HCT116 (cell line): ENCODE results near the gene LAMA1. TPM values are rescaled to one million over a fixed set of nuclear protein-coding genes. Genes with fewer than 3 reads are reported as not detected.

Experiments used
- ATAC-seq: fragments of 200-7000 bp; cut with Tn5 transposase; 2 replicates; pipeline ENCODE4 v1.9.1; 2020; ENCODE audit warnings: mild to moderate bottlenecking, moderate library complexity
- BruUV-seq: library from RNA; stranded (reverse); fragments of 400-500 nt; replicated peaks from 2 replicates; lab custom pipeline; 2021; lab: Mats Ljungman, UMichigan
- CTCF ChIA-PET: fragments of 300-600 bp; sonication (Branson Sonifier 250); formaldehyde crosslinking; loops from one replicate; lab custom pipeline; 2021; ENCODE audit warnings: antibody characterized with exemption; lab: Charles Lee
- POLR2A ChIA-PET: fragments of 300-600, 350-600 bp; sonication (Branson Sonifier 250); formaldehyde crosslinking; loops from one replicate; lab custom pipeline; 2021; ENCODE audit warnings: antibody characterized with exemption; lab: Charles Lee
- RAD21 ChIA-PET, 2 experiments: fragments of 300-600 bp; sonication (Branson Sonifier 250); formaldehyde crosslinking; loops; one replicate each; lab custom pipeline; 2023; ENCODE audit warnings: low total read pairs in 2 of 2; ENCODE audit not compliant: uncharacterized antibody in 2 of 2, unreplicated experiment in 2 of 2, low non-redundant PET in 1 of 2; lab: Charles Lee
- DNase-seq: peaks from one replicate; pipeline ENCODE4 v3.0.0-alpha.2; 2010; ENCODE audit warnings: low read depth, low spot score
- H2AFZ ChIP-seq: fragments of 200-600 bp; shearing (Covaris generic), sonication (generic); 2 replicates; pipeline ENCODE4 v1.6.1; 2017; ENCODE audit warnings: low read depth, mixed run types, mixed read lengths, antibody characterized with exemption, low read length; ENCODE audit not compliant: poor library complexity, severe bottlenecking
- H3K27ac ChIP-seq: 2 replicates; pipeline ENCODE4 v1.5.1; 2012; ENCODE audit warnings: low read depth, low read length
- H3K27me3 ChIP-seq: fragments of 200-600 bp; sonication (generic); 2 replicates; pipeline ENCODE4 v1.6.1; 2016; ENCODE audit warnings: mixed run types, low read length, mixed read lengths; ENCODE audit not compliant: insufficient read depth
- H3K36me3 ChIP-seq, 2 experiments: fragments of 200-500 bp in 1 of 2; fragments of 200-600 bp in 1 of 2; sonication (Bioruptor generic) in 1 of 2; sonication (generic) in 1 of 2; 2 replicates each; pipeline versions ENCODE4 v1.5.1 to v1.6.1; 2014 to 2016; ENCODE audit warnings: low read length in 2 of 2, inconsistent platforms in 1 of 2, mixed read lengths in 1 of 2, mixed run types in 1 of 2; ENCODE audit not compliant: insufficient read depth in 2 of 2, control insufficient read depth in 1 of 2
- H3K4me1 ChIP-seq, 2 experiments: fragments of 200-600 bp in 1 of 2; sonication (generic) in 1 of 2; 2 replicates each; pipeline versions ENCODE4 v1.5.1 to v1.6.1; 2012 to 2017; ENCODE audit warnings: low read length in 2 of 2, inconsistent platforms in 1 of 2, mild to moderate bottlenecking in 1 of 2, mixed read lengths in 1 of 2, mixed run types in 1 of 2, moderate library complexity in 1 of 2; ENCODE audit not compliant: insufficient read depth in 2 of 2, control insufficient read depth in 1 of 2
- H3K4me2 ChIP-seq: fragments of 200-600 bp; sonication (generic); 2 replicates; pipeline ENCODE4 v1.6.1; 2017; ENCODE audit warnings: mixed run types, low read length, mixed read lengths
- H3K4me3 ChIP-seq, 2 experiments: fragments of 200-600 bp in 1 of 2; sonication (generic) in 1 of 2; replicated peaks in 1 of 2; 2 replicates each; pipeline ENCODE4 v1.5.1; 2011 to 2016; ENCODE audit warnings: low read length in 2 of 2, control low read depth in 1 of 2, low read depth in 1 of 2, mild to moderate bottlenecking in 1 of 2, mixed read lengths in 1 of 2, mixed run types in 1 of 2
- H3K79me2 ChIP-seq: fragments of 200-600 bp; sonication (generic); 2 replicates; pipeline ENCODE4 v1.6.1; 2017; ENCODE audit warnings: mild to moderate bottlenecking, mixed run types, low read length, moderate library complexity, mixed read lengths; ENCODE audit not compliant: insufficient read depth
- H3K9ac ChIP-seq: fragments of 200-600 bp; sonication (generic); 2 replicates; pipeline ENCODE4 v1.6.1; 2016; ENCODE audit warnings: low read length, mixed read lengths
- H3K9me2 ChIP-seq: fragments of 200-600 bp; sonication (generic), shearing (Covaris generic); 2 replicates; pipeline ENCODE4 v1.6.1; 2017; ENCODE audit warnings: mixed run types, mild to moderate bottlenecking, moderate library complexity; ENCODE audit not compliant: insufficient read depth
- H3K9me3 ChIP-seq, 2 experiments: fragments of 200-500 bp in 1 of 2; fragments of 200-600 bp in 1 of 2; sonication (Bioruptor generic) in 1 of 2; sonication (generic) in 1 of 2; 2 replicates each; pipeline ENCODE4 v1.6.1; 2014 to 2017; ENCODE audit warnings: low read length in 2 of 2, mixed read lengths in 2 of 2, inconsistent platforms in 1 of 2, low read depth in 1 of 2, mild to moderate bottlenecking in 1 of 2, mixed run types in 1 of 2, moderate library complexity in 1 of 2; ENCODE audit not compliant: control insufficient read depth in 1 of 2, insufficient read depth in 1 of 2
- H4K20me1 ChIP-seq: fragments of 200-600 bp; sonication (generic), shearing (Covaris generic); 2 replicates; pipeline ENCODE4 v1.6.1; 2017; ENCODE audit warnings: mixed run types, mild to moderate bottlenecking, moderate library complexity; ENCODE audit not compliant: insufficient read depth
- CTCF ChIP-seq, 3 experiments: fragments of 200-600 bp in 1 of 3; sonication (generic) in 1 of 3; IDR thresholded peaks in 2 of 3; conservative IDR thresholded peaks in 1 of 3; 2 replicates each; pipeline ENCODE4 v1.5.1; 2012 to 2017; ENCODE audit warnings: low read depth in 2 of 3, low read length in 2 of 3, antibody characterized with exemption in 1 of 3, borderline replicate concordance in 1 of 3, control low read depth in 1 of 3, mild to moderate bottlenecking in 1 of 3, mixed read lengths in 1 of 3, mixed run types in 1 of 3, moderate library complexity in 1 of 3; ENCODE audit not compliant: insufficient read depth in 1 of 3
- JUND ChIP-seq: IDR thresholded peaks from 2 replicates; pipeline ENCODE4 v1.6.1; 2012
- RAD21 ChIP-seq: IDR thresholded peaks from 2 replicates; pipeline ENCODE4 v1.6.1; 2012; ENCODE audit warnings: low read depth, mild to moderate bottlenecking
- intact Hi-C: fragments of 100-400 bp; cut with micrococcal nuclease; formaldehyde crosslinking; loops from 2 replicates; pipeline ENCODE4 v1.10.0; 2022
- total RNA-seq: library from RNA; stranded (reverse); gene quantifications from one replicate; pipeline ENCODE4 v1.2.1, GENCODE V29; 2021; ENCODE audit not compliant: unreplicated experiment

The LAMA1 gene
- total RNA-seq, 1 experiment from 2014 or later: 0.05 TPM

DNA sequence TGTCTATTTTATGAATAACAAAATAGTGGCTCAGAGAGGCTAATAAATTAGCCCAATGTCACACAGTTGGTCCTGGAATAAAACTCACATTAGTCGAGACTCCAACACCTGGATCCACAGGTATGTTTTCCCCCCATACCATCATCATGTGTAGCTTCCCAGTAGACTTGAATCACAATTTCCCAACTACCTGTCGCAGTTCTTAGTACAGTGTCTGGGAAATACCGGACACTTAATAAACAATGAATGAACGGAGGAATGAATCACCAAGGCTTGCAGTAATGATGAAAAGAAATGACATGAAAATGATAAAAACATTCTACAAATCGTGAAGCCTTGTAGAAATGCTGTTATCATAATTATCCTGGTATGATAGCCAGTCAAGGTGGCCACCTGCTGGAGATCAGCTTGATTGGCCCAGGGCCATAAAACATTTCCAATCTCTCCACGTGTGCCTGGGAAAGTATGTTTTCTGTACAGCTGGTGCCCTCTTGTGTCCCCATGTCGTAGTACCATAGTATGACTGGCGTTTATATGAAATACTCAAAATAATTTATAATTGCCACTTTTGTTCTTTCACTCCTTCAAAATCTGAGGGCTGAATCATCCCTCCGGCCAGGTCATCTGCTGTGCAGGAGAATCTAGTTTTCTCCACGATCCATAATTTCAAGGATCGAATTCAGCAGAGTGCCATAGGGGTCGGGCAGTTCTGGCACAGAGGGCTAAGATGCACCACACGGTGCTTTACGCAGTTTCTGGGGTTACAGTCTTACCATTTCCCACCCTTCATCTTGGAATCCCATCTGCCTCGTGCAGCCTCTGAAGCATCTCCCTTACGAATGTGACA, 95.4 kb downstream of the LAMA1 start:
- H3K27me3 ChIP-seq: no peaks in the 10 kb centered on the region
- H3K9ac ChIP-seq: no peak overlapping the region
- ATAC-seq (no peak; the same call in 1 of the 2 replicates), DNase-seq (peak; percentile 15)
- H3K9me2 ChIP-seq: no peaks in the 10 kb centered on the region
- H3K36me3 ChIP-seq: no peaks in the 10 kb centered on the region
- peak; percentile 40; the same call in 1 of the 2 replicates for TF ChIP-seq RAD21
- no peak for TF ChIP-seq JUND
- peak in 2 of 3 experiments; percentile 20 to 38; a peak in 3 of 6 replicates for TF ChIP-seq CTCF (IDR thresholded peaks at IDR 0.05 in 2 of 3, conservative IDR thresholded peaks at IDR 0.05 in 1 of 3; ENCODE audit: borderline replicate concordance in 1 of 3, insufficient read depth in 1 of 3, low read depth in 2 of 3, low read length in 2 of 3)
- no TSS peak for BruUV-seq
- H3K27ac ChIP-seq: no peak overlapping the region
- ChIA-PET RAD21 (no interaction called here), POLR2A (no interaction called here), CTCF (interaction anchor here (1.0 to 1.3 kb wide), 4 partner anchors 10 to 281 kb away, joined by 3 to 5 read pairs (median 4); no protein-coding TSS in a partner anchor)
- H2AFZ ChIP-seq: no peak overlapping the region
- H4K20me1 ChIP-seq: no peaks in the 10 kb centered on the region
- peaks cover 0 to 15% of the 10 kb centered on the region in 2 experiments; a peak in 2 of 4 replicates for H3K9me3 ChIP-seq
- H3K4me1 ChIP-seq: no peaks in the 10 kb centered on the region
- intact Hi-C loops: no loop called here
- H3K4me3 ChIP-seq: no peak overlapping the region
- H3K79me2 ChIP-seq: no peaks in the 10 kb centered on the region
- no peak overlapping the region for H3K4me2 ChIP-seq
